Heart right ventricle (tissue), 16 donors: Measurements from ENCODE around the gene OR2H2. TPM values are rescaled to one million over a fixed set of nuclear protein-coding genes. Genes with fewer than 3 reads are reported as not detected.

Experiments
- ATAC-seq, 8 donors: fragments of 200-7000 bp; cut with Tn5 transposase; one replicate each; pipeline ENCODE4 v1.9.1; 2020; ENCODE audit warnings: mild to moderate bottlenecking in 8 of 8, moderate library complexity in 8 of 8, moderate number of reproducible peaks in 1 of 8
- DNase-seq, 2 donors: peaks; one replicate each; pipeline ENCODE4 v3.0.0-alpha.2; 2020
- H3K27ac ChIP-seq, 10 donors: fragments of 200-600 bp; sonication (generic) in 2 of 10; one replicate each; pipeline versions ENCODE4 v1.5.0 to v1.8.0; 2020 to 2022; ENCODE audit warnings: mild to moderate bottlenecking in 3 of 10
- H3K27me3 ChIP-seq, 7 donors: fragments of 200-600 bp; one replicate each; pipeline ENCODE4 v1.8.0; 2021 to 2022; ENCODE audit warnings: mild to moderate bottlenecking in 2 of 7
- H3K36me3 ChIP-seq, 9 donors: fragments of 200-600 bp; sonication (generic) in 1 of 9; one replicate each; pipeline versions ENCODE4 v1.5.0 to v1.8.0; 2020 to 2022; ENCODE audit warnings: mild to moderate bottlenecking in 2 of 9
- H3K4me1 ChIP-seq, 9 donors: fragments of 200-600 bp; sonication (generic) in 1 of 9; one replicate each; pipeline versions ENCODE4 v1.5.0 to v1.8.0; 2020 to 2022; ENCODE audit warnings: mild to moderate bottlenecking in 4 of 9
- H3K4me3 ChIP-seq, 10 donors: fragments of 200-600 bp; sonication (generic) in 2 of 10; one replicate each; pipeline versions ENCODE4 v1.5.0 to v1.8.0; 2020 to 2022; ENCODE audit warnings: mild to moderate bottlenecking in 7 of 10, moderate library complexity in 2 of 10
- H3K9me3 ChIP-seq, 11 donors: fragments of 200-600 bp in 10 of 11; sonication (generic) in 2 of 11; one replicate each; pipeline versions ENCODE4 v1.5.0 to v1.8.0; 2013 to 2022; ENCODE audit warnings: mild to moderate bottlenecking in 2 of 11, control low read depth in 1 of 11, moderate library complexity in 1 of 11
- CTCF ChIP-seq, 9 donors: fragments of 200-600 bp; sonication (generic) in 2 of 9; IDR thresholded peaks; one replicate each; pipeline versions ENCODE4 v1.5.0 to v1.8.0; 2021 to 2022; ENCODE audit warnings: antibody characterized with exemption in 9 of 9, mild to moderate bottlenecking in 5 of 9, moderate library complexity in 1 of 9
- WGBS, 2 donors: extraction: QIAGEN DNeasy Blood & Tissue Kit; methylation state at CpG; one replicate each; pipeline ENCODE4 v1.1.7; 2013; ENCODE audit warnings: inconsistent platforms in 1 of 2; 5-methylcytosine and 5-hydroxymethylcytosine counted together
- intact Hi-C, 10 donors: fragments of 100-400 bp; cut with DNase I; formaldehyde crosslinking; loops; one replicate each; pipeline versions ENCODE4 v1.11.1 to v1.14.2; 2022
- polyA plus RNA-seq, 2 donors: library from polyadenylated mRNA; stranded (reverse); fragments of 200-250 nt; gene quantifications; one replicate each; pipeline ENCODE4 v1.2.3, GENCODE V29; 2013
- total RNA-seq, 10 donors: library from RNA; stranded (reverse); fragmentation: NEBNext Ultra II Directional in 3 of 10; extraction: Animal tissue kit (Norgen Biotek cat#: 25700) in 3 of 10; gene quantifications; one replicate each; pipeline versions ENCODE4 v1.2.1 to v1.2.4, GENCODE V29; 2021 to 2023
- donor health status: Arrhythmogenic right ventricular cardiomyopathy.
- donor health status: ischemic (EF 13 %, LVEDD 7.1; RV severe dilation, severe dysfunction).
- donor health status: healthy with polysubstance abuse.
- donor health status: DM: no; HTN: yes; CAD: no.
- donor health status: DM: no; HTN: no; CAD: no.
- donor health status: ischemic (EF 25% LVEDD 6.9; RV normal size, moderate dysfunction).
- donor health status: ischemic (EF 25% LVEDD 5.7; RV mildly dilated, moderate dysfunction).
- donor health status: healthy.
- donor health status: DM: yes; HTN: yes; CAD: no.
- donor health status: Ischemic cardiomyopathy.
- donor health status: ischemic (EF 35%, LVEDD 5.7; RV mildly dilated, moderate dysfunction).
- donor health status: nonischemic (EF 11% LVEDD 7.7; RV severe dilation, severe dysfunction).
- donor health status: DM: yes; HTN: yes; CAD: no.
- donor health status: PGD.
- donor health status: ischemic (EF 29% LVEDD 5.4; RV normal size, mild dysfunction).
- donor health status: nonischemic (EF 23%, LVEDD 6.1; RV moderate dilation, normal function).

OR2H2 gene
- total and polyA plus RNA-seq, 12 donors, result not detected

- no peak overlapping the region for H3K4me3 ChIP-seq
- ATAC-seq (no peak), DNase-seq (no peak)
- H3K36me3 ChIP-seq, result peaks cover 0 to 77% (median 27%) of the 10 kb centered on the region in 9 donors
- 86 to 89% methylated on average over 12 of the region's 12 CpGs for WGBS, 2 donors
- TF ChIP-seq CTCF (IDR thresholded peaks at IDR 0.05), result peak in 1 of 9 donors; percentile 10
- no peaks in the 10 kb centered on the region for H3K9me3 ChIP-seq
- H3K4me1 ChIP-seq, result no peaks in the 10 kb centered on the region
- H3K27ac ChIP-seq, result no peak overlapping the region
- H3K27me3 ChIP-seq, result no peaks in the 10 kb centered on the region
- intact Hi-C loops, result no loop called here
These were observed 17.8 kb downstream of the OR2H2 start for GRCh38 chr6:29602564-29603361.

- Histone ChIP-seq H3K4me1 (no peaks in the 10 kb centered on the region), H3K36me3 (peaks cover 0 to 84% (median 29%) of the 10 kb centered on the region in 9 donors), H3K27ac (no peak overlapping the region), H3K4me3 (no peak overlapping the region), H3K27me3 (no peaks in the 10 kb centered on the region), H3K9me3 (no peaks in the 10 kb centered on the region)
- DNase-seq (no peak), ATAC-seq (no peak)
- TF ChIP-seq CTCF (IDR thresholded peaks at IDR 0.05), result no peak
- intact Hi-C loops, result no loop called here
- 91 to 92% methylated on average over 11 of the region's 11 CpGs for WGBS, 2 donors
These were observed 18.5 kb downstream of the OR2H2 start for GRCh38 chr6:29603456-29603855.

GRCh38 chr6:29603930-29604329 lies 19.0 kb downstream of the OR2H2 start:
- no peak for TF ChIP-seq CTCF (IDR thresholded peaks at IDR 0.05)
- no peaks in the 10 kb centered on the region for H3K4me1 ChIP-seq
- peaks cover 0 to 89% (median 33%) of the 10 kb centered on the region in 9 donors for H3K36me3 ChIP-seq
- 93 to 96% methylated on average over 2 of the region's 2 CpGs for WGBS, 2 donors
- ATAC-seq (no peak), DNase-seq (no peak)
- no peak overlapping the region for H3K4me3 ChIP-seq
- H3K27ac ChIP-seq, result no peak overlapping the region
- H3K27me3 ChIP-seq, result no peaks in the 10 kb centered on the region
- intact Hi-C loops, result no loop called here
- no peaks in the 10 kb centered on the region for H3K9me3 ChIP-seq

- Histone ChIP-seq H3K27ac (no peak overlapping the region), H3K36me3 (peaks cover 0 to 100% (median 50%) of the 10 kb centered on the region in 9 donors), H3K4me3 (no peak overlapping the region), H3K4me1 (no peaks in the 10 kb centered on the region), H3K9me3 (no peaks in the 10 kb centered on the region), H3K27me3 (no peaks in the 10 kb centered on the region)
- ATAC-seq, result no peak
- no peak for TF ChIP-seq CTCF (IDR thresholded peaks at IDR 0.05)
- intact Hi-C loops, result no loop called here
- DNase-seq, result no peak
These were observed 23.2 kb downstream of the OR2H2 start for GRCh38 chr6:29608131-29608530.
